Measurements from ENCODE around the gene JAK1.

Gene JAK1

GRCh38 chr1:64887689-64888217, 78.6 kb downstream of the JAK1 start:
- DNase-seq: no peak

- no peak for DNase-seq
Measured at GRCh38 chr1:64886877-64887276, 79.5 kb downstream of the JAK1 start.

GRCh38 chr1:64885648-64886047, 80.7 kb downstream of the JAK1 start:
- no peak for DNase-seq

GRCh38 chr1:64884261-64885040, 81.9 kb downstream of the JAK1 start:
- no peak for DNase-seq

GRCh38 chr1:64882574-64883255, 83.6 kb downstream of the JAK1 start:
- DNase-seq: no peak

GRCh38 chr1:64881281-64881680, 85.1 kb downstream of the JAK1 start:
- DNase-seq: no peak

- DNase-seq: no peak
Measured at GRCh38 chr1:64880449-64880848, 85.9 kb downstream of the JAK1 start.

- DNase-seq: no peak
Measured at GRCh38 chr1:64878931-64879611, 87.3 kb downstream of the JAK1 start.

- DNase-seq: no peak
Measured at GRCh38 chr1:64878090-64878489, 88.3 kb downstream of the JAK1 start.

GRCh38 chr1:64877598-64877997, 88.8 kb downstream of the JAK1 start:
- no peak for DNase-seq

GRCh38 chr1:64877151-64877550, 89.2 kb downstream of the JAK1 start:
- DNase-seq: no peak

- no peak for DNase-seq
Measured at GRCh38 chr1:64875606-64876005, 90.7 kb downstream of the JAK1 start.

GRCh38 chr1:64875101-64875500, 91.2 kb downstream of the JAK1 start:
- no peak for DNase-seq

- no peak for DNase-seq
Measured at GRCh38 chr1:64874666-64875065, 91.7 kb downstream of the JAK1 start.

- DNase-seq: no peak
Measured at GRCh38 chr1:64873576-64873975, 92.8 kb downstream of the JAK1 start.

GRCh38 chr1:64872067-64872466, 94.3 kb downstream of the JAK1 start:
- no peak for DNase-seq

- no peak for DNase-seq
Measured at GRCh38 chr1:64871256-64871655, 95.1 kb downstream of the JAK1 start.

- no peak for DNase-seq
Measured at GRCh38 chr1:64867266-64867665, 99.1 kb downstream of the JAK1 start.

- DNase-seq: no peak
Measured at GRCh38 chr1:64866689-64867088, 99.7 kb downstream of the JAK1 start.

- no peak for DNase-seq
Measured at GRCh38 chr1:64865105-64865757, 101.1 kb downstream of the JAK1 start.

GRCh38 chr1:64864018-64864940, 102.1 kb downstream of the JAK1 start:
- peak; percentile 20 for DNase-seq

GRCh38 chr1:64861611-64862010, 104.7 kb downstream of the JAK1 start:
- DNase-seq: no peak
